IPS-20b (cell line): ENCODE results near the gene FAM50A.

Experiments used
- H3K27ac ChIP-seq: one replicate; pipeline ENCODE4 v1.5.1; 2013; ENCODE audit warnings: low read length
- H3K27me3 ChIP-seq: 2 replicates; pipeline ENCODE4 v1.6.1; 2013; ENCODE audit warnings: mild to moderate bottlenecking, low read length, inconsistent platforms; ENCODE audit not compliant: insufficient read depth
- H3K36me3 ChIP-seq: 2 replicates; pipeline ENCODE4 v1.6.1; 2013; ENCODE audit warnings: low read depth, mild to moderate bottlenecking, inconsistent platforms, low read length, moderate library complexity; ENCODE audit not compliant: insufficient read depth
- H3K4me1 ChIP-seq: 2 replicates; pipeline ENCODE4 v1.6.1; 2013; ENCODE audit warnings: mild to moderate bottlenecking, control low read depth, inconsistent platforms, low read length, moderate library complexity; ENCODE audit not compliant: insufficient read depth
- H3K4me3 ChIP-seq: 2 replicates; pipeline ENCODE4 v1.5.1; 2013; ENCODE audit warnings: mild to moderate bottlenecking, low read length, inconsistent platforms
- H3K9ac ChIP-seq: 2 replicates; pipeline ENCODE4 v1.6.1; 2013; ENCODE audit warnings: low read depth, mild to moderate bottlenecking, inconsistent platforms, low read length, moderate library complexity
- H3K9me3 ChIP-seq: 2 replicates; pipeline ENCODE4 v1.6.1; 2013; ENCODE audit warnings: mild to moderate bottlenecking, low read depth, low read length, inconsistent platforms; ENCODE audit not compliant: insufficient read depth

The FAM50A gene

GRCh38 chrX:154419189-154419588 is 24.8 kb upstream of the FAM50A start:
- H3K9ac ChIP-seq, result no peak overlapping the region
- H3K27ac ChIP-seq, result no peak overlapping the region
- no peaks in the 10 kb centered on the region for H3K4me1 ChIP-seq
- no peaks in the 10 kb centered on the region for H3K36me3 ChIP-seq
- no peak overlapping the region for H3K4me3 ChIP-seq
- H3K27me3 ChIP-seq, result no peaks in the 10 kb centered on the region
- no peaks in the 10 kb centered on the region for H3K9me3 ChIP-seq

GRCh38 chrX:154419688-154420401 is 24.1 kb upstream of the FAM50A start:
- no peaks in the 10 kb centered on the region for H3K4me1 ChIP-seq
- H3K9ac ChIP-seq, result no peak overlapping the region
- no peaks in the 10 kb centered on the region for H3K36me3 ChIP-seq
- H3K27ac ChIP-seq, result no peak overlapping the region
- no peaks in the 10 kb centered on the region for H3K27me3 ChIP-seq
- no peak overlapping the region for H3K4me3 ChIP-seq
- H3K9me3 ChIP-seq, result no peaks in the 10 kb centered on the region

GRCh38 chrX:154420402-154420756 is 23.6 kb upstream of the FAM50A start:
- Histone ChIP-seq H3K9me3 (no peaks in the 10 kb centered on the region), H3K4me1 (no peaks in the 10 kb centered on the region), H3K27ac (no peak overlapping the region), H3K9ac (no peak overlapping the region), H3K36me3 (no peaks in the 10 kb centered on the region), H3K4me3 (no peak overlapping the region), H3K27me3 (no peaks in the 10 kb centered on the region)

GRCh38 chrX:154426916-154427770 is 16.8 kb upstream of the FAM50A start:
- Histone ChIP-seq H3K9me3 (no peaks in the 10 kb centered on the region), H3K27ac (no peak overlapping the region), H3K27me3 (no peaks in the 10 kb centered on the region), H3K36me3 (peaks cover 7% of the 10 kb centered on the region; the same call in 1 of the 2 replicates), H3K9ac (no peak overlapping the region), H3K4me3 (no peak overlapping the region), H3K4me1 (no peaks in the 10 kb centered on the region)

GRCh38 chrX:154428176-154429171 is 15.5 kb upstream of the FAM50A start, which contains the start of gene ATP6AP1:
Gene ATP6AP1, plus strand, starts transcription at chrX:154428677. Its CDS starts 16 bp downstream, at chrX:154428693.
- Histone ChIP-seq H3K4me1 (no peaks in the 10 kb centered on the region), H3K36me3 (peaks cover 8% of the 10 kb centered on the region; the same call in 1 of the 2 replicates), H3K27ac (no peak within 1 kb of the TSS), H3K9me3 (no peaks in the 10 kb centered on the region), H3K4me3 (peak within 1 kb of the TSS; percentile 71), H3K27me3 (no peaks in the 10 kb centered on the region), H3K9ac (peak within 1 kb of the TSS; percentile 56; the same call in 1 of the 2 replicates)

GRCh38 chrX:154429711-154430110 is 14.2 kb upstream of the FAM50A start:
- no peaks in the 10 kb centered on the region for H3K27me3 ChIP-seq
- peaks cover 8% of the 10 kb centered on the region; the same call in 1 of the 2 replicates for H3K36me3 ChIP-seq
- peak overlapping the region; percentile 71; the same call in 1 of the 2 replicates for H3K4me3 ChIP-seq
- no peak overlapping the region for H3K27ac ChIP-seq
- no peak overlapping the region for H3K9ac ChIP-seq
- no peaks in the 10 kb centered on the region for H3K9me3 ChIP-seq
- no peaks in the 10 kb centered on the region for H3K4me1 ChIP-seq

- H3K4me3 ChIP-seq, result no peak overlapping the region
- H3K27me3 ChIP-seq, result no peaks in the 10 kb centered on the region
- H3K36me3 ChIP-seq, result peaks cover 8% of the 10 kb centered on the region; the same call in 1 of the 2 replicates
- no peaks in the 10 kb centered on the region for H3K9me3 ChIP-seq
- H3K4me1 ChIP-seq, result no peaks in the 10 kb centered on the region
- H3K27ac ChIP-seq, result no peak overlapping the region
- no peak overlapping the region for H3K9ac ChIP-seq
These were observed 13.5 kb upstream of the FAM50A start for GRCh38 chrX:154430479-154430878.

- Histone ChIP-seq H3K27ac (no peak overlapping the region), H3K9me3 (no peaks in the 10 kb centered on the region), H3K27me3 (no peaks in the 10 kb centered on the region), H3K4me3 (no peak overlapping the region), H3K4me1 (no peaks in the 10 kb centered on the region), H3K36me3 (peaks cover 8% of the 10 kb centered on the region; the same call in 1 of the 2 replicates), H3K9ac (no peak overlapping the region)
These were observed 13.0 kb upstream of the FAM50A start for GRCh38 chrX:154430916-154431315.

- no peaks in the 10 kb centered on the region for H3K4me1 ChIP-seq
- no peak overlapping the region for H3K4me3 ChIP-seq
- peaks cover 8% of the 10 kb centered on the region; the same call in 1 of the 2 replicates for H3K36me3 ChIP-seq
- H3K27me3 ChIP-seq, result no peaks in the 10 kb centered on the region
- H3K27ac ChIP-seq, result no peak overlapping the region
- no peak overlapping the region for H3K9ac ChIP-seq
- H3K9me3 ChIP-seq, result no peaks in the 10 kb centered on the region
These were observed 12.6 kb upstream of the FAM50A start for GRCh38 chrX:154431341-154431740.

GRCh38 chrX:154432210-154432609 is 11.7 kb upstream of the FAM50A start:
- no peaks in the 10 kb centered on the region for H3K4me1 ChIP-seq
- H3K36me3 ChIP-seq, result peaks cover 8% of the 10 kb centered on the region; the same call in 1 of the 2 replicates
- H3K9me3 ChIP-seq, result no peaks in the 10 kb centered on the region
- H3K4me3 ChIP-seq, result no peak overlapping the region
- no peak overlapping the region for H3K27ac ChIP-seq
- H3K9ac ChIP-seq, result no peak overlapping the region
- H3K27me3 ChIP-seq, result no peaks in the 10 kb centered on the region

- Histone ChIP-seq H3K4me1 (no peaks in the 10 kb centered on the region), H3K9me3 (no peaks in the 10 kb centered on the region), H3K4me3 (no peak overlapping the region), H3K27me3 (no peaks in the 10 kb centered on the region), H3K36me3 (peaks cover 9% of the 10 kb centered on the region), H3K9ac (no peak overlapping the region), H3K27ac (no peak overlapping the region)
These were observed 10.3 kb upstream of the FAM50A start for GRCh38 chrX:154433605-154434004.
